HG02852 (cell line): ENCODE measurements around the gene TLCD4.
"Not testable (repeated sequence)": the region's sequence is repeated elsewhere in the genome, so short reads cannot be mapped to it uniquely, and the experiment has no call there.

Source experiments
- ATAC-seq: cut with Tn5 transposase; IDR thresholded peaks from one replicate; pipeline ENCODE4 v1.9.1; 2021; ENCODE audit warnings: mild to moderate bottlenecking, moderate library complexity; ENCODE audit not compliant: unreplicated experiment

The TLCD4 gene, protein sequence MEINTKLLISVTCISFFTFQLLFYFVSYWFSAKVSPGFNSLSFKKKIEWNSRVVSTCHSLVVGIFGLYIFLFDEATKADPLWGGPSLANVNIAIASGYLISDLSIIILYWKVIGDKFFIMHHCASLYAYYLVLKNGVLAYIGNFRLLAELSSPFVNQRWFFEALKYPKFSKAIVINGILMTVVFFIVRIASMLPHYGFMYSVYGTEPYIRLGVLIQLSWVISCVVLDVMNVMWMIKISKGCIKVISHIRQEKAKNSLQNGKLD

GRCh38 chr1:95117207-95118066 is at the start of gene TLCD4:
TSS of gene TLCD4 (plus strand) at chr1:95117355. CDS start at chr1:95143902, 26,547 bp downstream.
- peak; percentile 52 for ATAC-seq

GRCh38 chr1:95067568-95067967 is 49.6 kb upstream of the TLCD4 start:
- no peak for ATAC-seq

DNA sequence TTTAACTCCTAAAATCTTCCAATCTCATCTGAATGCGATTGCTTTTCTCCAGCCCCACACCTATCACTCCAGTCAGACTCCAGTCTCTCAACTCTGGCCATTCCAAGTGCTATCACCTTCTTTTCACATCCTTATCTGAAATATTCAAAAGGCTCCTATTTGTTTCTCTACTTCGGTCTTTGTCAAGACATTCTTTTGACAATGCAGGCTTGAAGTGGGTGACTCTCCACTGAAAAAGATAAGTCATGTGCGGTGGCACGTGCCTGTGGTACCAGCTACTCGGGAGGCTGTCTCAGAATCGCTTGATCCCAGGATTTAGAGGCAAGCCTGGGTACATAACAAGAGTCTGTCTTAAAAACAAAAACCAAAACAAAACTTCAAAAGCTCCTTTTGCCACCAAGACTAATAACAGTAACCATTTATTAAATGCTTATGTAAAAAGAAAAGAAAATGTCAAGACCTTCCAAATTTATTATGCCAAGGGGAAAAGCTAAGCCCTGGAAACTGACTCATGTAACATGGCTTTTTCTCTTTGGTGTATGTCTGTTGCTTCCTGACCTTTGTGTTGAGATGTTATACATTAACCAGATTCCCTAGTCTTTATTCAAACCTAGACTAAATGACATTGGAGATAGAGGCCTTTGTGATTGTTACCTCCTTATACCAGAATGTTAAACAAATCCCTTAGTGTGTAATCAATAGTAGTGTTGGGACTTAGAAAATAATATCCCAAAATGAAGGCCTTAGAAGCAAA is 48.0 kb upstream of the TLCD4 start:
- no peak for ATAC-seq

DNA sequence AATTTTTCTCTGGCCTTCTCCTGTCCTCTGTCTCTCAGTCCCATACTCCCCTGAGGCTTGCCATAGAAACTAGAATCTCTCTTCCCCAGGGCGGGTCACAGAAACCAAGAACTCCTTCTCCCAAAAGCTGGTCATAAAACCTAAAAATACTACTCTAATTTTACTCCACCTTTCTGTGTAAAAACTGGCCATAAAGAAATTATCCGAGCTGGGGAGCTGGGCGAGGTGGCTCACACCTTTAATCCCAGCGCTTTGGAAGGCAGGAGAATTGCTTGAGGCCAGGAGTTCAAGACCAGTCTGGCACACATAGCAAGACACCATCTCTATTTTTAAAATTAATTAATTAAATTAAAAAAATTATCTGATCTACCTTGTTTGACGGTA is 47.5 kb upstream of the TLCD4 start:
- no peak for ATAC-seq

DNA sequence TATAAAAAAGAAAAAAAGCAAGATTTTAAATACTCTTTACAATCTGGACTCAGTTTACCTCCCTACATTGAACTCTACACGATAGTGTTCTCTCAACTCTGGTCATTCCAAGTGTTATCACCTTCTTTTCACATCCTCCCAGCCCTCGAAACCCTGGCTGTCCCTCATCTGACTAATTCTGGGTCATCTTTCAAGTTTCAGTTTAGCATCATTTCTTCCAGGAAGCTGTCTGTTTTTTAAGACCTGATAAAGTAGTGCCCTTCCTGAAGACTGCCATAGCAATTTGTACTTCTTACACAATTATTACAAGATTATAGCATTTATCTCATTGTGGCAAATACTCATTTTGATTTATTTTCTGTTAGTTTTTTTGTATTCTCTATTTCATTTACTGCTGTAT is 45.6 kb upstream of the TLCD4 start:
- ATAC-seq = no peak

DNA sequence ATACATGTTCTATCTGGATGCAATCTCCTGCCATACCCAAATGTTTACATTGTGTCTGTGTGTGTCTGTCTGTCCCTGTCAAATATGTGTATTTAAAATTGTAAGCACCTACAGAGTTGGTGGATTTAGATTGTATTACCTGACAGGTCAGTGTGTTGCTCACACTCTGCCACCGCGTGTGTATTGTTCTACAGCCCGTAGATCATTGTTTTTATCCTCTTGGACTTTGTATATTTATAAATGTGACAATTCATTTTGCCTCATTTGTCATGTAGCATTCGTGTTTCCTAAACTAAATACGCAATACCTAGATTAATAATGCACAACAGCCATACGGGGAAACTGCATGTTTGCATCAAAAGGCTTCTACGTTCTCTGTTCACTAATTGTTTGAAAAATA is 45.0 kb upstream of the TLCD4 start:
- ATAC-seq = no peak

DNA sequence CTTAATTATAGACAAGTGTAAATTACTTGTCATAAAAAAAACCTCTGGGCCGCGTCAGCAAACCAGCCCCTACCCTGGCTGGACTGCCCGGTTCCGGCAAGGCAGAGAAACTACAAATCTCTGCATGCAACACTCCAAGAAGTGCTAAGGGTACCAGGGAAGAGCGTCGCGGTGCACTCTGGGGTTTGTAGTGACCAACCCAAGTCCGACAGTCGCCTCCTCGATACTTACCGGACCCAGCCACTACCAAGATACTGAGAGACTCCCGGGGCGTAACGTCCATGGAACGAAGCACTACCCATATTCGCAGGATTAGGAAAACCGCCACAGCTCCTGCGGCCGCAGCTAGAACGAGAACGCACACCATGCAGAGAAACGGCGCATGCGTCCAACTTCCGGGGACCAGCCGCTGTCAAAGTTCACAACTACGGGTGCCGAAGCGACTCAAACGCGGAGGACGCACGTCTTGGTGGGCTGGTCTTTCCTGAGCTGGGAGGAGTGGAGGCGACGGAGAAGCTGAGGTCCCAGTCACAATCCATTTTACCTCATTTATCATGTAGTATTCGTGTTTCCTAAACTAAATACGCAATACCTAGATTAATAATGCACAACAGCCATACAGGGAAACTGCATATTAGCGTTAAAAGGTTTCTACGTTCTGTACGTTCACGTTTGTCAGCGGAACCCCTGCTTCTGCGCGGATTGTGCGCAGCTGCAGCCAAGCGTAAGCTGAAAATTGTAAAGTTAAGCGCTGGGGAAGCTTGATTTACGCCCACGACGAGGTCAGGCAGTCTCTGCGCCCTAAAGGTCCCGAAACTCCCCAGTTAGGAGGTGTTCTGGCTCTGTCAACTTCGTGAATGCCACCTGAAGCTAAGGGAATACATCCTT is 44.4 kb upstream of the TLCD4 start, which contains the start of gene ALG14:
Gene ALG14 (minus strand): TSS at position 420 of the 888 bp plus-strand sequence. CDS start 53 bp downstream, at position 367.
- peak; percentile 96 for ATAC-seq

GRCh38 chr1:95073446-95073845 is 43.7 kb upstream of the TLCD4 start:
- no peak for ATAC-seq

GRCh38 chr1:95076034-95076433 is 41.1 kb upstream of the TLCD4 start:
- no peak for ATAC-seq

DNA sequence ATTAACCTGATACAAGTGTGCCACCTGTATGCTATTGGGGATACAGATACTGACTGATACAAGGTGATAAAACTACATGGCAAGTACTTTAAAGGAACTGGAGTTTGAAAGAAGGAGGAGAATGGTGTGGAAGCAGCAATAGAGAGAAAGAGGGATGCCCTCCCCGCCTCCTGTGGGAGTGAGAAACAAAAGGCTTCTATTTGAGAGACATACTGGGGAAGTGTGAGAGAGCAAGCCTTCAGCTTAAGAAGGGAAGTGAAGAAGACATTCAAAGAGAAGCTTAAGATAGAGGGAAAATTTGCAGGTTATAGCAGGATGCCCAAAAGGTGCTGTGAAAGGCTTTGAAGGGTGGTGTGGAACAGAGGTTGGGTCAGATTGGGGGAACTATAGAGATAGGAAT is 36.7 kb upstream of the TLCD4 start:
- ATAC-seq = no peak

DNA sequence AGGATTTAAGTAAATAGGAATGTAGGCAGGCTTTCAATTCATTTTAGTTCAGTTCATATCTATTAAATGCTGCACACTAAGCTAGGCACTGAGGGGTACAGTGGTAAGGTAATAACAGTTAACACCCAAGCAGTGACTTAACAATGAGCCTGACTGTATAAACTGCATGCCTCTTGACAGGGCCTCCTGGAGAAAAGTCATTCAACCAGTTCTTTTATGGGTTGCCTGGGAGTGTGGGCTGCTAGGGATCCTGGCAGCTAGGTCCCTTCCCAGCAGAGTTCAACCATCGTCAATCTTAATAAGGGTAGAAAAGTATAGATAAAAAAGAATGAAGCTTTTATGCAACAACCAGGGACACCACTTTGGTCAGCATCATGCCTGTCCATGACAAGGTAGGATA is 36.3 kb upstream of the TLCD4 start:
- ATAC-seq = no peak

- ATAC-seq = no peak
Observed at GRCh38 chr1:95084317-95085176, 32.6 kb upstream of the TLCD4 start.

DNA sequence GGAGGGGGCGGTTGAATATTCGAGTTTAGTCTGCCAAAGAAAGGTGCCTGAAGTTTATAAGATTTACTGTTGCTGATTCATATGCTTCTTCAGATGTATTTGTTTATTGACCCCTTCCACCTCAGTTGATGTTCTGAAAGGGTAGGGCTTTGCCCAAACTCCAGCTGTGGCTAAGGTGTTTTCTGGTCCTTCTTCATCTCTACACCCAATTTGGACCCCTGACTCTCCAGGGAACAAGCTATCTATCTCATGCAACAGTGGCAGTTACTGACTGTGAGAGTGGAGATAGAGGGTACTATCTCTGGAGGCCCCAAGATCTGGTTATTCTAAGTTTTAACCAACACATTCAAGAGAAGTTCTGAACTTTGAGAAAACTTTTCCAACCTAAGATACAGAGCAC is 31.8 kb upstream of the TLCD4 start:
- no peak for ATAC-seq

- ATAC-seq = no peak
Observed at GRCh38 chr1:95086949-95087533, 30.1 kb upstream of the TLCD4 start.

- no peak for ATAC-seq
Observed at GRCh38 chr1:95088303-95088702, 28.9 kb upstream of the TLCD4 start.

GRCh38 chr1:95089650-95090287 is 27.4 kb upstream of the TLCD4 start:
- ATAC-seq = no peak

GRCh38 chr1:95091290-95091689 is 25.9 kb upstream of the TLCD4 start:
- ATAC-seq = not testable (repeated sequence)

DNA sequence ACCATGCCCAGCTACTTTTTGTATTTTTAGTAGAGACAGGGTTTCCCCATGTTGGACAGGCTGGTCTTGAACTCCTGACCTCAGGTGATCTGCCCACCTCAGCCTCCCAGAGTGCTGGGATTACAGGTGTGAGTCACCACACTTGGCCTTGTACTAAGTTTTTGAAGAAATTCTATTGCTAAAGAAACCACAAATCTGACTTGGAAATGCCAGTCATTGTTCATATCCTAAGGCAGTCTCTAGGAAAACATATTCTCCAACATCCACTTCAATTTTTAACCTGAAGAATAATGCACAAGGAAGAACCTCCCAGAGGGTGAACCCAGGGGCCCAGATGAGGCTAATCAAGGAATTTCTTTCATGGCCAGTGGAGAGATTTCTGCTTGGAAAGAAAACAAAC is 24.3 kb upstream of the TLCD4 start:
- not testable (repeated sequence) for ATAC-seq

GRCh38 chr1:95093296-95093695 is 23.9 kb upstream of the TLCD4 start:
- peak; percentile 42 for ATAC-seq
